K562 (cell line): ENCODE data around the gene PRKAR1B. TPM values are rescaled to one million over a fixed set of nuclear protein-coding genes. Genes with fewer than 3 reads are reported as not detected.

Source experiments
- EGR1 ChIP-seq: fragments of 450-650 bp; conservative IDR thresholded peaks from 2 replicates; pipeline ENCODE4 v1.6.1; 2017; ENCODE audit warnings: mild to moderate bottlenecking
- IFI16 ChIP-seq: fragments of 250-450 bp; sonication (Bioruptor Pico); IDR thresholded peaks from 2 replicates; pipeline ENCODE4 v2.1.2; 2022; ENCODE audit warnings: mild to moderate bottlenecking, inconsistent platforms
- KLF6 ChIP-seq: fragments of 250-450 bp; sonication (Bioruptor Pico); IDR thresholded peaks from 2 replicates; pipeline ENCODE4 v1.4.0; 2020; ENCODE audit warnings: mild to moderate bottlenecking, moderate library complexity, borderline replicate concordance
- MXI1 ChIP-seq: IDR thresholded peaks from 2 replicates; pipeline ENCODE4 v1.6.1; 2011; ENCODE audit warnings: low read depth, mild to moderate bottlenecking, improper control_type of control experiment, low read length
- ZNF175 ChIP-seq: fragments of 200-800 bp; sonication (Bioruptor generic); IDR thresholded peaks from 2 replicates; pipeline ENCODE4 v1.6.1; 2016; ENCODE audit warnings: low read depth, mild to moderate bottlenecking, missing genetic modification characterization, missing compliant biosample characterization
- ZNF766 ChIP-seq: fragments of 200-800 bp; sonication (Bioruptor generic); conservative IDR thresholded peaks from 2 replicates; pipeline ENCODE4 v1.6.1; 2016; ENCODE audit warnings: missing genetic modification characterization, missing compliant biosample characterization
- ZZZ3 ChIP-seq: fragments of 450-650 bp; IDR thresholded peaks from 2 replicates; pipeline ENCODE4 v1.6.1; 2016; ENCODE audit warnings: antibody characterized with exemption, mild to moderate bottlenecking, moderate library complexity
- polyA plus RNA-seq, 8 experiments: library from polyadenylated mRNA; depleted of rRNA in 4 of 8; stranded (reverse) in 5 of 8; unstranded in 3 of 8; fragments of >200 nt; fragmentation: Nextera tagmentation in 2 of 8; fragmentation: Illumina TruSeq in 1 of 8; extraction: Ambion mirVana in 2 of 8; extraction: Trizol in 1 of 8; gene quantifications; 2 replicates each; pipeline versions ENCODE4 v1.2.1 to v1.2.3, GENCODE V29; 2011 to 2014; ENCODE audit warnings: inconsistent platforms in 1 of 8, missing spikeins in 1 of 8
- total RNA-seq, 7 experiments: library from RNA; depleted of rRNA in 6 of 7; stranded (reverse); fragments of >200 nt in 6 of 7; fragmentation: Illumina TruSeq in 2 of 7; extraction: Trizol in 2 of 7; gene quantifications; 2 replicates each; pipeline versions ENCODE4 v1.2.1 to v1.2.3, GENCODE V29; 2011 to 2021; ENCODE audit warnings: low replicate concordance in 1 of 7
- TF ChIP-seq, protein P1 (sequence below), 2 experiments: fragments of 450-650 bp; IDR thresholded peaks; 2 replicates each; pipeline ENCODE4 v1.6.1; 2016; ENCODE audit warnings: mild to moderate bottlenecking in 2 of 2, borderline replicate concordance in 1 of 2, low read depth in 1 of 2, moderate library complexity in 1 of 2
- TF ChIP-seq, protein P2 (sequence below): sonication (generic); formaldehyde crosslinking; IDR thresholded peaks from 2 replicates; pipeline ENCODE4 v1.8.0; 2022; ENCODE audit warnings: missing genetic modification reagents, mild to moderate bottlenecking, moderate library complexity, borderline replicate concordance
- TF ChIP-seq, protein P3 (sequence below): fragments of 450-650 bp; IDR thresholded peaks from 2 replicates; pipeline ENCODE4 v1.6.1; 2014; ENCODE audit warnings: low read depth, mild to moderate bottlenecking, moderate library complexity, borderline replicate concordance

Gene PRKAR1B
- total and polyA plus RNA-seq, 9 of the 15 experiments (the other 6 are each of a cell fraction or from before 2014, with no cell fraction given), result 0.99 to 30.5 (median 12.7) TPM

DNA sequence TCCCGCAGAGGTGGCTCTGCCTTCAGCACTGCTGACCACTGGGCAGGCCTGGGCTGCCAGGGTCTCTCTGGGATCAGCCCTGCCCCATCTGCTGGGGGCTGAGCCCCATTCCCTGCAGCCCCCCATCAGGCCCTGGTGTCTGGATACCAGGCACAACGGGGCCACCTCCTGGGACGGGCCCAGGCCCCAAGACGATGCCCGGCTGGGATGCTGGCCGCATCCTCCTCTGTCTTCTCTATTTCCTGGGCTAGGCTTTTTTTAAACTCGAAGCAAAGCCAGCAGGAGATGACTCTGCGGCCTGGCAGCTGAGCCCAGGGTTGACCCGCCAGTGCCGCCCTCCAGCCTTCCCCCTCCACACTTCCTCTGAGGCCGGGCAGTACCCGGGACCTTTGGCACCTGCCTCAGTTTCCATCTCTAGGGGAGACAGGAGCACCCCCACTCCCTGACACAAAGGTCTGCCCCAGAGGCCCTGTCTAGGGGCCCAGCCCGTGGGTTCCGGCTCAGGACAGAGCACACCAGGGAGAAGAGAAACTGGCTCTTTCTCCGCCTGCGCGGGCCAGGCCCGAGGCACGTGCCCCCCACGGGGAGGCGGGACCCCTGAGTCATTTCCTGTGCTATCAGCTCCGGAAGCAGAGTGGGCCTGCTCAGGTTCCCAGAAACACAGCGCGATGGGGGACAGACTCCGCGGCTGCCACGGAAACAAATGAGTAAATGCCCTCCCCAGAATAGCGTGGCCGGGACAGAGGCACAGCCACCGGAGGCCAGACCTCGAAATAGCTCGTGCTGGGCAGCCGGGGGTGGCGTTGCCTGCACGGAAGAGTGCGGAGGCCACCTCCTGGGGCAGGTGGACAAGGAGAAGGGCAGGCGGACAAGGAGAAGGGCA, 122.8 kb downstream of the PRKAR1B start (continued):
- TF ChIP-seq EGR1 (peak; percentile 79), ZNF175 (CRISPR knock-in tag) (peak; percentile 95), ZZZ3 (no peak), MXI1 (no peak), IFI16 (CRISPR knock-in tag) (no peak), ZNF766 (CRISPR knock-in tag) (peak; percentile 42; the same call in 1 of the 2 replicates), KLF6 (CRISPR knock-in tag) (peak; percentile 87; the same call in 1 of the 2 replicates)
- TF ChIP-seq, protein P1, sequence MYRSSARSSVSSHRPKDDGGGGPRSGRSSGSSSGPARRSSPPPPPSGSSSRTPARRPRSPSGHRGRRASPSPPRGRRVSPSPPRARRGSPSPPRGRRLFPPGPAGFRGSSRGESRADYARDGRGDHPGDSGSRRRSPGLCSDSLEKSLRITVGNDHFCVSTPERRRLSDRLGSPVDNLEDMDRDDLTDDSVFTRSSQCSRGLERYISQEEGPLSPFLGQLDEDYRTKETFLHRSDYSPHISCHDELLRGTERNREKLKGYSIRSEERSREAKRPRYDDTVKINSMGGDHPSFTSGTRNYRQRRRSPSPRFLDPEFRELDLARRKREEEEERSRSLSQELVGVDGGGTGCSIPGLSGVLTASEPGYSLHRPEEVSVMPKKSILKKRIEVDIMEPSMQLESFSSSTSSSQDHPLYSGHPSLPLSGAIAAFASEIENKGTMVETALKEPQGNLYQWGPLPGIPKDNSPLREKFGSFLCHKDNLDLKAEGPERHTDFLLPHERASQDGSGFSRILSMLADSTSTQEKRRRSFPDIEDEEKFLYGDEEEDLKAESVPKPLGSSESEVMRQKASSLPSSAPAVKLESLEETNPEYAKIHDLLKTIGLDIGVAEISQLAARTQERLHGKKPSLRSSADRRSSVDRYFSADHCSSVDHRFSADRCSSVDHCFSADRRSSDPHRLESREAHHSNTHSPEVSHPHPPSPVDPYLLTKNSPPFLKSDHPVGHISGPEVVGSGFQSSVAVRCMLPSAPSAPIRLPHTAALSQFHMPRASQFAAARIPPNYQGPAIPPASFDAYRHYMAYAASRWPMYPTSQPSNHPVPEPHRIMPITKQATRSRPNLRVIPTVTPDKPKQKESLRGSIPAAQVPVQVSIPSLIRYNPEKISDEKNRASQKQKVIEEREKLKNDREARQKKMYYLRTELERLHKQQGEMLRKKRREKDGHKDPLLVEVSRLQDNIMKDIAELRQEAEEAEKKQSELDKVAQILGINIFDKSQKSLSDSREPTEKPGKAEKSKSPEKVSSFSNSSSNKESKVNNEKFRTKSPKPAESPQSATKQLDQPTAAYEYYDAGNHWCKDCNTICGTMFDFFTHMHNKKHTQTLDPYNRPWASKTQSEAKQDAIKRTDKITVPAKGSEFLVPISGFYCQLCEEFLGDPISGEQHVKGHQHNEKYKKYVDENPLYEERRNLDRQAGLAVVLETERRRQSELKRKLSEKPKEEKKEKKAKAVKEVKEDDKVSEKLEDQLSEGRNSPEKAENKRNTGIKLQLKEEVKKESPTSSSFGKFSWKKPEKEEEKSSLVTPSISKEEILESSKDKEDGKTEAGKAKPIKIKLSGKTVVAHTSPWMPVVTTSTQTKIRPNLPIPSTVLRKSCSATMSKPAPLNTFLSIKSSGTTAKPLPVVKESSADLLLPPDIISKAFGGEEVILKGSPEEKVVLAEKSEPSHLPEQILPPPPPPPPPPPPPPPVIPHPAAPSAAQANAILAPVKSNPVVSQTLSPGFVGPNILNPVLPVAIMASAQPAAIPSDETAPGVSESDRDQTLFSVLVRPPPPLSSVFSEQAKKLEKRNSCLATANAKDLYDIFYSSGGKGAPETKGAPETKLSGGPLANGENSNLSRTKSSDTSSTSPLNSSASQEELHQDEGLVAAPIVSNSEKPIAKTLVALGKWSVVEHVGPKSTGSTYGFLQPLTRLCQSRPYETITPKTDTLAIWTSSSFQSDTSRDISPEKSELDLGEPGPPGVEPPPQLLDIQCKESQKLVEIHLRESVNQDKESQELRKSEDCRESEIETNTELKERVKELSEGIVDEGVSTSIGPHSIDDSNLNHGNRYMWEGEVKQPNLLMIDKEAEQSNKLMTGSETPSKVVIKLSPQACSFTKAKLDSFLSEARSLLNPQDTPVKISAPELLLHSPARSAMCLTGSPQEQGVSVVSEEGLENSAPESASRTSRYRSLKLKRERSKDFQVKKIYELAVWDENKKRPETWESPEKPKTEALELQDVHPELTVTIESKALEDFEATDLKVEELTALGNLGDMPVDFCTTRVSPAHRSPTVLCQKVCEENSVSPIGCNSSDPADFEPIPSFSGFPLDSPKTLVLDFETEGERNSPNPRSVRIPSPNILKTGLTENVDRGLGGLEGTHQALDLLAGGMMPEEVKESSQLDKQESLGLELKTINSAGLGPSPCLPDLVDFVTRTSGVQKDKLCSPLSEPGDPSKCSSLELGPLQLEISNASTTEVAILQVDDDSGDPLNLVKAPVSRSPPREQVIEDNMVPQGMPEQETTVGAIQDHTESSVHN (IDR thresholded peaks at IDR 0.05; ENCODE audit: borderline replicate concordance in 1 of 2, low read depth in 1 of 2), result peak in 1 of 2 experiments; percentile 74; a peak in 2 of 4 replicates
- TF ChIP-seq, protein P2, sequence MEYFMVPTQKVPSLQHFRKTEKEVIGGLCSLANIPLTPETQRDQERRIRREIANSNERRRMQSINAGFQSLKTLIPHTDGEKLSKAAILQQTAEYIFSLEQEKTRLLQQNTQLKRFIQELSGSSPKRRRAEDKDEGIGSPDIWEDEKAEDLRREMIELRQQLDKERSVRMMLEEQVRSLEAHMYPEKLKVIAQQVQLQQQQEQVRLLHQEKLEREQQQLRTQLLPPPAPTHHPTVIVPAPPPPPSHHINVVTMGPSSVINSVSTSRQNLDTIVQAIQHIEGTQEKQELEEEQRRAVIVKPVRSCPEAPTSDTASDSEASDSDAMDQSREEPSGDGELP, result peak; percentile 89
- TF ChIP-seq, protein P3, sequence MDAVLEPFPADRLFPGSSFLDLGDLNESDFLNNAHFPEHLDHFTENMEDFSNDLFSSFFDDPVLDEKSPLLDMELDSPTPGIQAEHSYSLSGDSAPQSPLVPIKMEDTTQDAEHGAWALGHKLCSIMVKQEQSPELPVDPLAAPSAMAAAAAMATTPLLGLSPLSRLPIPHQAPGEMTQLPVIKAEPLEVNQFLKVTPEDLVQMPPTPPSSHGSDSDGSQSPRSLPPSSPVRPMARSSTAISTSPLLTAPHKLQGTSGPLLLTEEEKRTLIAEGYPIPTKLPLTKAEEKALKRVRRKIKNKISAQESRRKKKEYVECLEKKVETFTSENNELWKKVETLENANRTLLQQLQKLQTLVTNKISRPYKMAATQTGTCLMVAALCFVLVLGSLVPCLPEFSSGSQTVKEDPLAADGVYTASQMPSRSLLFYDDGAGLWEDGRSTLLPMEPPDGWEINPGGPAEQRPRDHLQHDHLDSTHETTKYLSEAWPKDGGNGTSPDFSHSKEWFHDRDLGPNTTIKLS, result peak; percentile 81; the same call in 1 of the 2 replicates
